IMR-90 (cell line): Measurements from ENCODE around the gene SIRT7. TPM values are rescaled to one million over a fixed set of nuclear protein-coding genes. Genes with fewer than 3 reads are reported as not detected.
A peak's percentile ranks its signal among the peaks of the same experiment; 100 is the strongest.

Experiments used
- ATAC-seq: fragments of 200-7000 bp; cut with Tn5 transposase; 2 replicates; pipeline ENCODE4 v1.9.1; 2020; ENCODE audit warnings: low read depth, mild to moderate bottlenecking, moderate library complexity
- BruUV-seq: library from RNA; stranded (reverse); fragments of 400-500 nt; replicated peaks from 2 replicates; lab custom pipeline; 2021; lab: Mats Ljungman, UMichigan
- CTCF ChIA-PET: fragments of 300-600 bp; formaldehyde crosslinking; extraction: SDS; loops from one replicate; lab custom pipeline; 2021; ENCODE audit warnings: antibody characterized with exemption; lab: Yijun Ruan, JAX
- POLR2A ChIA-PET: fragments of 300-600 bp; sonication (Branson Sonifier 250); formaldehyde crosslinking; loops from one replicate; lab custom pipeline; 2022; ENCODE audit warnings: antibody characterized with exemption; ENCODE audit not compliant: unreplicated experiment; lab: Charles Lee
- DNase-seq: peaks from one replicate; pipeline ENCODE4 v3.0.0; 2013
- H2AFZ ChIP-seq: replicated peaks from 2 replicates; pipeline ENCODE3; 2013; ENCODE audit warnings: low read length, mild to moderate bottlenecking; ENCODE audit not compliant: poor library complexity
- H2AK5ac ChIP-seq: 2 replicates; pipeline ENCODE4 v1.6.1; 2013; ENCODE audit warnings: low read depth, low read length, inconsistent platforms
- H2AK9ac ChIP-seq: replicated peaks from 2 replicates; pipeline ENCODE3; 2013; ENCODE audit warnings: mild to moderate bottlenecking, low read depth, low read length, moderate library complexity; ENCODE audit not compliant: poor library complexity
- H2BK120ac ChIP-seq: 2 replicates; pipeline ENCODE4 v1.6.1; 2013; ENCODE audit warnings: low read depth, low read length, inconsistent platforms
- H2BK15ac ChIP-seq: 3 replicates; pipeline ENCODE4 v1.6.1; 2013; ENCODE audit warnings: low read depth, low read length, inconsistent platforms
- H2BK20ac ChIP-seq: 2 replicates; pipeline ENCODE4 v1.6.1; 2013; ENCODE audit warnings: low read depth, mild to moderate bottlenecking, inconsistent platforms, low read length, moderate library complexity
- H2BK5ac ChIP-seq: 2 replicates; pipeline ENCODE4 v1.6.1; 2013; ENCODE audit warnings: mild to moderate bottlenecking, low read depth, low read length, inconsistent platforms; ENCODE audit not compliant: poor library complexity, severe bottlenecking
- H3K14ac ChIP-seq: replicated peaks from 2 replicates; pipeline ENCODE4 v1.6.1; 2013; ENCODE audit warnings: low read depth, low read length, inconsistent platforms
- H3K18ac ChIP-seq: 2 replicates; pipeline ENCODE4 v1.6.1; 2013; ENCODE audit warnings: low read depth, low read length, control low read depth
- H3K23ac ChIP-seq: 2 replicates; pipeline ENCODE4 v1.6.1; 2013; ENCODE audit warnings: low read depth, low read length, inconsistent platforms
- H3K27ac ChIP-seq: 2 replicates; pipeline ENCODE4 v1.5.1; 2013; ENCODE audit warnings: mild to moderate bottlenecking, control low read depth, low read length; ENCODE audit not compliant: insufficient read depth
- H3K27me3 ChIP-seq: 2 replicates; pipeline ENCODE4 v1.6.1; 2013; ENCODE audit warnings: low read length; ENCODE audit not compliant: control insufficient read depth, insufficient read depth
- H3K36me3 ChIP-seq: 2 replicates; pipeline ENCODE4 v1.6.1; 2013; ENCODE audit warnings: low read length, mixed read lengths; ENCODE audit not compliant: control insufficient read depth, insufficient read depth
- H3K4ac ChIP-seq: 2 replicates; pipeline ENCODE4 v1.6.1; 2013; ENCODE audit warnings: low read depth, low read length, inconsistent platforms
- H3K4me1 ChIP-seq: 2 replicates; pipeline ENCODE4 v1.6.1; 2013; ENCODE audit warnings: low read length, mixed read lengths; ENCODE audit not compliant: control insufficient read depth, insufficient read depth
- H3K4me2 ChIP-seq: 2 replicates; pipeline ENCODE4 v1.6.1; 2013; ENCODE audit warnings: low read depth, mild to moderate bottlenecking, control low read depth, low read length, moderate library complexity
- H3K4me3 ChIP-seq: 2 replicates; pipeline ENCODE4 v1.5.1; 2013; ENCODE audit warnings: low read depth, mild to moderate bottlenecking, control low read depth, low read length, moderate library complexity; ENCODE audit not compliant: insufficient read depth
- H3K56ac ChIP-seq: 2 replicates; pipeline ENCODE4 v1.6.1; 2013; ENCODE audit warnings: low read length, inconsistent platforms; ENCODE audit not compliant: insufficient read depth; ENCODE audit errors: extremely low read depth
- H3K79me1 ChIP-seq, 2 experiments: 2 replicates each; pipeline ENCODE4 v1.6.1; 2013; ENCODE audit warnings: low read length in 2 of 2, inconsistent platforms in 1 of 2, low read depth in 1 of 2
- H3K9ac ChIP-seq: 2 replicates; pipeline ENCODE4 v1.6.1; 2013; ENCODE audit warnings: low read depth, low read length, control low read depth
- H3K9me1 ChIP-seq: 2 replicates; pipeline ENCODE4 v1.6.1; 2013; ENCODE audit warnings: low read length, inconsistent platforms; ENCODE audit not compliant: insufficient read depth
- H3K9me3 ChIP-seq: 2 replicates; pipeline ENCODE4 v1.6.1; 2013; ENCODE audit warnings: low read length; ENCODE audit not compliant: control insufficient read depth, insufficient read depth
- H4K20me1 ChIP-seq: 2 replicates; pipeline ENCODE4 v1.6.1; 2013; ENCODE audit warnings: low read length, inconsistent platforms; ENCODE audit not compliant: insufficient read depth
- H4K5ac ChIP-seq: 2 replicates; pipeline ENCODE4 v1.6.1; 2013; ENCODE audit warnings: mild to moderate bottlenecking, low read depth, low read length, control low read depth
- H4K8ac ChIP-seq, 2 experiments: 2 replicates each; pipeline ENCODE4 v1.6.1; 2013; ENCODE audit warnings: low read depth in 2 of 2, low read length in 2 of 2, control low read depth in 1 of 2, inconsistent platforms in 1 of 2
- H4K91ac ChIP-seq: 2 replicates; pipeline ENCODE4 v1.6.1; 2013; ENCODE audit warnings: low read depth, low read length, inconsistent platforms; ENCODE audit not compliant: insufficient read depth
- BHLHE40 ChIP-seq: fragments of 150-350 bp; IDR thresholded peaks from 2 replicates; pipeline ENCODE4 v1.6.1; 2016; ENCODE audit warnings: mild to moderate bottlenecking, low read depth, low read length
- CEBPB ChIP-seq: IDR thresholded peaks from 2 replicates; pipeline ENCODE4 v1.6.1; 2012; ENCODE audit warnings: low read depth, low read length, improper control_type of control experiment
- FOS ChIP-seq: fragments of 150-350 bp; IDR thresholded peaks from 2 replicates; pipeline ENCODE4 v1.6.1; 2016; ENCODE audit warnings: low read depth, low read length
- MXI1 ChIP-seq: IDR thresholded peaks from 2 replicates; pipeline ENCODE4 v1.6.1; 2012; ENCODE audit warnings: low read depth, mild to moderate bottlenecking, low read length, moderate library complexity, borderline replicate concordance
- NFE2L2 ChIP-seq: fragments of 150-350 bp; IDR thresholded peaks from 2 replicates; pipeline ENCODE4 v1.6.1; 2016; ENCODE audit warnings: low read depth, mild to moderate bottlenecking, low read length
- POLR2A ChIP-seq: IDR thresholded peaks from 2 replicates; pipeline ENCODE4 v1.6.1; 2012; ENCODE audit warnings: mild to moderate bottlenecking, low read depth, low read length
- RAD21 ChIP-seq: IDR thresholded peaks from 2 replicates; pipeline ENCODE4 v1.6.1; 2012; ENCODE audit warnings: low read length, improper control_type of control experiment
- USF2 ChIP-seq: fragments of 150-350 bp; IDR thresholded peaks from 2 replicates; pipeline ENCODE4 v1.6.1; 2017; ENCODE audit warnings: mild to moderate bottlenecking, antibody characterized with exemption, low read length, low read depth
- WGBS, 2 experiments: methylation state at CpG; one replicate each; pipeline versions ENCODE4 v1.1.5 to v1.1.7; 2013; ENCODE audit warnings: missing lambda C conversion rate in 2 of 2; ENCODE audit not compliant: insufficient read length in 1 of 2; ENCODE audit errors: extremely low coverage in 2 of 2; 5-methylcytosine and 5-hydroxymethylcytosine counted together
- dilution Hi-C: fragments of 300-500 bp; cut with HindIII; formaldehyde crosslinking; loops from one replicate; pipeline ENCODE4 v1.14.3; 2018; ENCODE audit warnings: low sequenced_read_pairs; ENCODE audit not compliant: unreplicated experiment
- in situ Hi-C: fragments of 300-500 bp; cut with MboI; formaldehyde crosslinking; loops from 3 replicates; pipeline ENCODE4 v1.14.3; 2019; ENCODE audit warnings: low sequenced_read_pairs, inconsistent platforms, mixed read lengths
- intact Hi-C: fragments of 100-400 bp; cut with micrococcal nuclease; formaldehyde crosslinking; loops from 2 replicates; pipeline ENCODE4 v1.10.0; 2022
- polyA plus RNA-seq, 3 experiments: library from polyadenylated mRNA; depleted of rRNA; stranded (reverse); fragments of >200 nt; gene quantifications; 2 replicates each; pipeline ENCODE4 v1.2.3, GENCODE V29; 2012; ENCODE audit warnings: low replicate concordance in 1 of 3
- total RNA-seq: library from RNA; depleted of rRNA; stranded (reverse); fragments of >200 nt; gene quantifications from 2 replicates; pipeline ENCODE4 v1.2.3, GENCODE V29; 2012
- TF ChIP-seq, protein P1 (sequence below): fragments of 150-350 bp; IDR thresholded peaks from 2 replicates; pipeline ENCODE4 v1.6.1; 2016; ENCODE audit warnings: low read depth, mild to moderate bottlenecking, low read length, moderate library complexity, borderline replicate concordance
- TF ChIP-seq, protein P2 (sequence below): conservative IDR thresholded peaks from 2 replicates; pipeline ENCODE4 v1.5.1; 2012; ENCODE audit warnings: mild to moderate bottlenecking, low read depth, low read length, improper control_type of control experiment

SIRT7 gene
- total and polyA plus RNA-seq, 2 of the 4 experiments (the other 2 are of a cell fraction), result 14.5 to 19.8 TPM

DNA sequence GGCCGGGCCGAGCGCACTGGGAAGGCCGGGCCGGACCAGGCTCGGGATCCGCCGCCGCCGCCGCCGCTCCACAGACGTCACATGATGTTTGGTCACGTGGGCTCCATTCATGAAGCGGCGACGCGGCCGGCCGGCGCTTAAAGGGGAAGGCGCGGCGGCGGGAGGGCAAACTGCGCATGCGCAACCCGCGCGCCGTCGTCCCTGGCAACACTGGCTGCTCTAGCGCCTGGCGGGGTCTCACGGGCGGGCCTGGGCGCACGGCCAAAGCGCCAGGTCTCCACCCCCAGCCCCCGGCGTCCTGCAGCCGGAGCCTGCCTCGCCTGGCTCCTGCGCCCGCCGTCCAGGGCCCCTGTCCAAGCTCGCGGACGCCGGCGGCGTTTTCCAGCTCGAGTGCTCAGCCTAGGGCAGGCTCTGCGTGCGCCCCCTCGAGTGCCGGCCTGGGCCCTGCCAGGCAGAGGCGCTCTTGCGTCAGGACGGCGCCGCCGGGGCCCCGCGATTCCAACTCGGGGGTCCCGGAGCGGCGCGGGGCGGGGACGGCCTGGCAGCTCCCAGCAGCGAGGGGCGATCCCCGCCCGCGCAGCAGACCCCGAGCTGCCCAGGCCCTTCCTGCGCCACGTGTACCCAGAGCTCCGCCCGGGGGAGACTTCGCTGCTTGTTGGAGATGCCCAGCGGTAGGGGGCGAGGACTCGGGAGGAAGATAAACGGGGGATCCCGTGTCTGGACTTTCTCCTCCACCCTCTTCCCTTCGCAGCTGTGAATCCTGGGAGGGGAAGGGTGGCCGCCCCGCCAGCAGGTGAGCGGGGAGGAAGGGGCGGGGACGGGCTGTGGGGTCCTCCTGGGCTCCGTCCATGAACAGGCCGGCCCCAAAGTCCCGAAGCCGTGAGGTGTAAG is 9.9 kb upstream of the SIRT7 start, which contains the start of gene MAFG:
Gene MAFG, minus strand, starts transcription at position 83 of the 891 bp plus-strand sequence. CDS start 4,550 bp downstream, outside the sequence.
- ChIA-PET POLR2A (no interaction called here), CTCF (interaction anchor here (0.9 to 1.3 kb wide), 2 partner anchors 32 to 92 kb away, joined by 3 read pairs; no protein-coding TSS in a partner anchor)
- no peaks in the 10 kb centered on the region for H3K27me3 ChIP-seq
- peak within 1 kb of the TSS; percentile 79 for H3K27ac ChIP-seq
- peaks cover 26% of the 10 kb centered on the region for H3K4me1 ChIP-seq
- TF ChIP-seq FOS, result 0 out of 2 replicates have a peak, but pooled peaks have one; percentile 23
- TF ChIP-seq POLR2A, result no peak; the same call in 1 of the 2 replicates
- no peak for TF ChIP-seq NFE2L2
- TF ChIP-seq USF2, result peak; percentile 99
- TF ChIP-seq, protein P1, sequence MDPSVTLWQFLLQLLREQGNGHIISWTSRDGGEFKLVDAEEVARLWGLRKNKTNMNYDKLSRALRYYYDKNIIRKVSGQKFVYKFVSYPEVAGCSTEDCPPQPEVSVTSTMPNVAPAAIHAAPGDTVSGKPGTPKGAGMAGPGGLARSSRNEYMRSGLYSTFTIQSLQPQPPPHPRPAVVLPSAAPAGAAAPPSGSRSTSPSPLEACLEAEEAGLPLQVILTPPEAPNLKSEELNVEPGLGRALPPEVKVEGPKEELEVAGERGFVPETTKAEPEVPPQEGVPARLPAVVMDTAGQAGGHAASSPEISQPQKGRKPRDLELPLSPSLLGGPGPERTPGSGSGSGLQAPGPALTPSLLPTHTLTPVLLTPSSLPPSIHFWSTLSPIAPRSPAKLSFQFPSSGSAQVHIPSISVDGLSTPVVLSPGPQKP, result no peak
- peak; percentile 40; the same call in 1 of the 2 replicates for TF ChIP-seq MXI1
- TF ChIP-seq BHLHE40, result peak; percentile 26; the same call in 1 of the 2 replicates
- TF ChIP-seq RAD21, result peak; percentile 28; the same call in 1 of the 2 replicates
- peak; percentile 28; the same call in 1 of the 2 replicates for TF ChIP-seq CEBPB
- TF ChIP-seq, protein P2, sequence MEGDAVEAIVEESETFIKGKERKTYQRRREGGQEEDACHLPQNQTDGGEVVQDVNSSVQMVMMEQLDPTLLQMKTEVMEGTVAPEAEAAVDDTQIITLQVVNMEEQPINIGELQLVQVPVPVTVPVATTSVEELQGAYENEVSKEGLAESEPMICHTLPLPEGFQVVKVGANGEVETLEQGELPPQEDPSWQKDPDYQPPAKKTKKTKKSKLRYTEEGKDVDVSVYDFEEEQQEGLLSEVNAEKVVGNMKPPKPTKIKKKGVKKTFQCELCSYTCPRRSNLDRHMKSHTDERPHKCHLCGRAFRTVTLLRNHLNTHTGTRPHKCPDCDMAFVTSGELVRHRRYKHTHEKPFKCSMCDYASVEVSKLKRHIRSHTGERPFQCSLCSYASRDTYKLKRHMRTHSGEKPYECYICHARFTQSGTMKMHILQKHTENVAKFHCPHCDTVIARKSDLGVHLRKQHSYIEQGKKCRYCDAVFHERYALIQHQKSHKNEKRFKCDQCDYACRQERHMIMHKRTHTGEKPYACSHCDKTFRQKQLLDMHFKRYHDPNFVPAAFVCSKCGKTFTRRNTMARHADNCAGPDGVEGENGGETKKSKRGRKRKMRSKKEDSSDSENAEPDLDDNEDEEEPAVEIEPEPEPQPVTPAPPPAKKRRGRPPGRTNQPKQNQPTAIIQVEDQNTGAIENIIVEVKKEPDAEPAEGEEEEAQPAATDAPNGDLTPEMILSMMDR, result peak; percentile 45
- 1% methylated on average over 63 of the region's 98 CpGs; no CpG with 5 or more reads in 1 of the 2 experiments for WGBS, 2 experiments
- H4K20me1 ChIP-seq, result peaks cover 44% of the 10 kb centered on the region
- BruUV-seq, result no TSS peak
- H3K9me3 ChIP-seq, result no peaks in the 10 kb centered on the region
- no peak within 1 kb of the TSS for H2BK20ac ChIP-seq
- H3K36me3 ChIP-seq, result peaks cover 4% of the 10 kb centered on the region; the same call in 1 of the 2 replicates
- peak within 1 kb of the TSS; percentile 72 for H3K23ac ChIP-seq
- H2BK5ac ChIP-seq, result peak within 1 kb of the TSS; percentile 71
- dilution Hi-C loops, result no loop called here
- H3K56ac ChIP-seq, result peak within 1 kb of the TSS; percentile 41
- peak within 1 kb of the TSS; percentile 79 for H2AK5ac ChIP-seq
- peak within 1 kb of the TSS; percentile 1; the same call in 1 of the 2 replicates for H2BK120ac ChIP-seq
- in situ Hi-C loops, result no loop called here
- H2AK9ac ChIP-seq, result peak within 1 kb of the TSS; percentile 99
- peak within 1 kb of the TSS; percentile 66 for H4K91ac ChIP-seq
- intact Hi-C loops, result no loop called here
- H3K9ac ChIP-seq, result peak within 1 kb of the TSS; percentile 62
- H4K8ac ChIP-seq, result peak within 1 kb of the TSS; percentile 76 to 77; a peak in 3 of 4 replicates
- peak within 1 kb of the TSS; percentile 65 for H3K4me3 ChIP-seq
- no peak within 1 kb of the TSS; the same call in 2 of the 3 replicates for H2BK15ac ChIP-seq
- ATAC-seq, result peak; percentile 50
- peak within 1 kb of the TSS; percentile 78 for H3K4me2 ChIP-seq
- no peak within 1 kb of the TSS; the same call in 1 of the 2 replicates for H3K18ac ChIP-seq
- peak within 1 kb of the TSS; percentile 65 for H3K14ac ChIP-seq
- H3K9me1 ChIP-seq, result peaks cover 17% of the 10 kb centered on the region
- H4K5ac ChIP-seq, result peak within 1 kb of the TSS; percentile 44
- peak within 1 kb of the TSS; percentile 92 for H2AFZ ChIP-seq
- peak within 1 kb of the TSS; percentile 77 for H3K4ac ChIP-seq
- DNase-seq, result peak; percentile 90
- peaks cover 17 to 48% of the 10 kb centered on the region in 2 experiments; a peak in 3 of 4 replicates for H3K79me1 ChIP-seq
